ENCODE measurements around the gene C16orf78. TPM values are rescaled to one million over a fixed set of nuclear protein-coding genes. Genes with fewer than 3 reads are reported as not detected.

Gene C16orf78
- total and polyA plus RNA-seq, 2 of the 8 experiments (the other 6 are each of a cell fraction or from before 2014, with no cell fraction given), result not detected

GRCh38 chr16:49336581-49336980 is 37.0 kb upstream of the C16orf78 start:
- Histone ChIP-seq H3K9me3 (ENCODE audit: insufficient read depth in 2 of 2, low read depth in 1 of 2, low read length in 1 of 2) (no peaks in the 10 kb centered on the region), H2BK15ac (ENCODE audit: low read length) (no peak overlapping the region), H2BK20ac (ENCODE audit: low read length) (no peak overlapping the region), H3K4me3 (ENCODE audit: extremely low read depth in 1 of 4, insufficient read depth in 2 of 4, low read depth in 3 of 4, low read length in 4 of 4) (no peak overlapping the region), H3K14ac (ENCODE audit: insufficient read length) (no peak overlapping the region), H4K91ac (replicated peaks; ENCODE audit: insufficient read length, low read length) (no peak overlapping the region), H3K56ac (replicated peaks; ENCODE audit: insufficient read length, low read depth, low read length) (no peak overlapping the region), H3K27ac (ENCODE audit: low read depth, low read length) (no peak overlapping the region), H3K9ac (replicated peaks in 1 of 4; ENCODE audit: extremely low read depth in 1 of 4, low read depth in 3 of 4, low read length in 3 of 4) (no peak overlapping the region), H2AK5ac (ENCODE audit: low read depth, low read length) (no peak overlapping the region), H3K4me1 (replicated peaks in 1 of 4; ENCODE audit: control insufficient read depth in 3 of 4, insufficient read depth in 4 of 4, low read length in 3 of 4) (peaks cover 0 to 9% (median 4%) of the 10 kb centered on the region in 4 experiments; a peak in 4 of 7 replicates), H2AFZ (ENCODE audit: low read length) (no peak overlapping the region), H3K79me1 (ENCODE audit: low read depth, low read length) (no peaks in the 10 kb centered on the region), H4K20me1 (replicated peaks in 1 of 2; ENCODE audit: control insufficient read depth in 1 of 2, insufficient read depth in 2 of 2, low read length in 2 of 2) (no peaks in the 10 kb centered on the region), H2BK120ac (replicated peaks; ENCODE audit: low read depth, low read length) (no peak overlapping the region), H2BK12ac (ENCODE audit: low read depth, low read length) (no peak overlapping the region), H3K23ac (ENCODE audit: insufficient read length) (no peak overlapping the region), H4K5ac (ENCODE audit: insufficient read length, low read depth, low read length) (no peak overlapping the region), H3K27me3 (replicated peaks in 1 of 4; ENCODE audit: control insufficient read depth in 3 of 4, extremely low read depth in 1 of 4, insufficient read depth in 3 of 4, low read length in 3 of 4) (no peaks in the 10 kb centered on the region; a peak in 1 of 7 replicates), H3K4ac (replicated peaks; ENCODE audit: insufficient read length, low read depth, low read length) (no peak overlapping the region), H2BK5ac (ENCODE audit: low read depth, low read length) (no peak overlapping the region), H3K36me3 (ENCODE audit: control insufficient read depth in 2 of 4, insufficient read depth in 4 of 4, low read length in 3 of 4) (no peaks in the 10 kb centered on the region), H3K79me2 (ENCODE audit: control insufficient read depth in 1 of 2, insufficient read depth in 2 of 2, low read length in 2 of 2) (no peaks in the 10 kb centered on the region), H4K8ac (ENCODE audit: extremely low read depth, insufficient read depth, low read length) (no peak overlapping the region), H3K23me2 (ENCODE audit: low read depth, low read length) (no peaks in the 10 kb centered on the region), H3K18ac (ENCODE audit: extremely low read depth, low read length) (no peak overlapping the region), H3K4me2 (ENCODE audit: insufficient read depth in 1 of 2, low read depth in 2 of 2, low read length in 2 of 2) (no peak overlapping the region)
- TF ChIP-seq ZNF274 (IDR thresholded peaks at IDR 0.05; ENCODE audit: borderline replicate concordance, extremely low read depth, low read length) (no peak), HDAC6 (IDR thresholded peaks at IDR 0.05; ENCODE audit: low read depth, low read length) (no peak), TEAD4 (IDR thresholded peaks at IDR 0.05; ENCODE audit: low read depth, low read length) (no peak), E2F6 (IDR thresholded peaks at IDR 0.05) (no peak), TAF7 (optimal IDR thresholded peaks at IDR 0.05; ENCODE audit: borderline replicate concordance, low read depth, low read length) (no peak), CBX8 (IDR thresholded peaks at IDR 0.05; ENCODE audit: borderline replicate concordance, low read depth, low read length) (no peak), NANOG (IDR thresholded peaks at IDR 0.05; ENCODE audit: insufficient read depth, low read depth, low read length, poor library complexity, severe bottlenecking) (no peak), SIN3A (conservative IDR thresholded peaks at IDR 0.05 in 1 of 2, IDR thresholded peaks at IDR 0.05 in 1 of 2; ENCODE audit: low read depth in 1 of 2, low read length in 2 of 2) (no peak), BRCA1 (IDR thresholded peaks at IDR 0.05; ENCODE audit: low read depth, low read length) (no peak)
- ChIA-PET POLR2A (ENCODE audit: partially characterized antibody) (no interaction called here), CTCF (ENCODE audit: partially characterized antibody) (interaction anchor here (1.1 to 8.0 kb wide), 4 partner anchors 12 to 650 kb away, joined by 3 to 67 read pairs (median 6); no protein-coding TSS in a partner anchor)
- FAIRE-seq, result no peak
- DNase-seq (ENCODE audit: low read depth in 1 of 2, low spot score in 2 of 2), result no peak
- 85% methylated on average over 3 of the region's 3 CpGs; no CpG with 5 or more reads in 1 of the 2 experiments for WGBS, 2 experiments (ENCODE audit: extremely low coverage in 1 of 2, insufficient coverage in 1 of 2, insufficient read length in 1 of 2, insufficient replicate concordance in 2 of 2, low coverage in 1 of 2, low lambda C conversion rate in 2 of 2, missing lambda C conversion rate in 1 of 2)
